PFSK-1 (cell line): ENCODE data around the gene CLTCL1.

Experiments used
- FOXP2 ChIP-seq: optimal IDR thresholded peaks from 2 replicates; pipeline ENCODE3; 2011; ENCODE audit warnings: borderline replicate concordance, control low read depth, inconsistent platforms; ENCODE audit not compliant: insufficient read depth; ENCODE audit errors: extremely low read length, extremely low read depth
- POLR2AphosphoS5 ChIP-seq: IDR thresholded peaks from 2 replicates; pipeline ENCODE4 v1.6.1; 2012; ENCODE audit warnings: low read depth, mild to moderate bottlenecking, control low read depth, low read length, moderate library complexity
- SIN3A ChIP-seq: IDR thresholded peaks from 2 replicates; pipeline ENCODE4 v1.6.1; 2012; ENCODE audit warnings: mild to moderate bottlenecking, low read length, moderate library complexity, borderline replicate concordance; ENCODE audit not compliant: insufficient read depth
- TAF1 ChIP-seq: IDR thresholded peaks from 2 replicates; pipeline ENCODE4 v1.6.1; 2012; ENCODE audit warnings: low read length, control low read depth, borderline replicate concordance; ENCODE audit not compliant: insufficient read depth
- TF ChIP-seq, protein P1 (sequence below), 2 experiments: IDR thresholded peaks; 2 replicates each; pipeline versions ENCODE4 v1.6.1 to v1.8.0; 2011 to 2012; ENCODE audit warnings: low read depth in 2 of 2, low read length in 2 of 2, control low read depth in 1 of 2, inconsistent platforms in 1 of 2, mild to moderate bottlenecking in 1 of 2, moderate library complexity in 1 of 2; ENCODE audit not compliant: insufficient read depth in 1 of 2

The CLTCL1 gene

DNA sequence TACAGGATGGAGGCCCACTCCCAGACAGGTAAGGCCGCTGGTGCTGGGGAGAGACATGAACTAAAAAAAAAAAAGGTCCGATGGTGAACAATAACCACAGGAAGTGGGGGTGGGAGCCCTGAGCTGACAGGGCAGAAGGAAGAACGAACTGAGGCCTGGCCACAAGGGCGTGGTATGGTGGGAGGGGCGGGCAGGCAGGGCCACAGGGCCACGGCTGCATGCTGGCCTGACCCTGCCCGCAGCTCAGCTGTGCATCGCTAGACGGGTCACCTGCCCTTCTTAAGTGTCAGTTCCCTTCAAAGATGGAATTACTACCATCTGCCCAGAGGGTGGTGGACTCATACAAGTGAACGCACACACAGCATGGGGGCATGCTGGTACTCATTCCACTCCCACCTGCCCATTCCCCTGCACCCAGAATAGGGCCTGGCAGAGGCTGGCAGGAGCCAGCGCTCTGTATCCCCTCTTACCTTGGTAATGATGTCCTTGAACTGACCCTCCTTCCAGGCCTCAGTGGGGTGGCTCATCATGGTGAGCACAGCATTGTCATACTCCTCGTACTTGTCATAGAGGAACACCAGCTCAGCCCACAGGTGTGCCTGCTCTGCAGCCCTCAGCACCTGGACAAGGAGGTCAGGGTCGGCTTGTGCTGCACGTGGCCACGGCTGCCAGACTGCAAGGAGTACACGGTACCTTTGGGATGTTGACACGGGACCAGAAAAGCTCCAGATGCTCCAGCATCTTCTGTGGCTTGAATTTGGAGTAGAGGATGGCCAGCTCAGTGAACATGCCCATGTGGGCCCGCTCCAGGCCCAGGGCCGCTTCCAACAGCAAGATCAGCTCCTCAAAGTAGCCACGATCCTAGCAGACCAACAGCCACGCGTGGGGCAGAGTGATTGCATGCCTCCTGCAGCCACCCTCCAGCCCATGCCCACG, 95.5 kb downstream of the CLTCL1 start:
- TF ChIP-seq POLR2AphosphoS5 (no peak), SIN3A (no peak), FOXP2 (no peak)
- TF ChIP-seq, protein P1, sequence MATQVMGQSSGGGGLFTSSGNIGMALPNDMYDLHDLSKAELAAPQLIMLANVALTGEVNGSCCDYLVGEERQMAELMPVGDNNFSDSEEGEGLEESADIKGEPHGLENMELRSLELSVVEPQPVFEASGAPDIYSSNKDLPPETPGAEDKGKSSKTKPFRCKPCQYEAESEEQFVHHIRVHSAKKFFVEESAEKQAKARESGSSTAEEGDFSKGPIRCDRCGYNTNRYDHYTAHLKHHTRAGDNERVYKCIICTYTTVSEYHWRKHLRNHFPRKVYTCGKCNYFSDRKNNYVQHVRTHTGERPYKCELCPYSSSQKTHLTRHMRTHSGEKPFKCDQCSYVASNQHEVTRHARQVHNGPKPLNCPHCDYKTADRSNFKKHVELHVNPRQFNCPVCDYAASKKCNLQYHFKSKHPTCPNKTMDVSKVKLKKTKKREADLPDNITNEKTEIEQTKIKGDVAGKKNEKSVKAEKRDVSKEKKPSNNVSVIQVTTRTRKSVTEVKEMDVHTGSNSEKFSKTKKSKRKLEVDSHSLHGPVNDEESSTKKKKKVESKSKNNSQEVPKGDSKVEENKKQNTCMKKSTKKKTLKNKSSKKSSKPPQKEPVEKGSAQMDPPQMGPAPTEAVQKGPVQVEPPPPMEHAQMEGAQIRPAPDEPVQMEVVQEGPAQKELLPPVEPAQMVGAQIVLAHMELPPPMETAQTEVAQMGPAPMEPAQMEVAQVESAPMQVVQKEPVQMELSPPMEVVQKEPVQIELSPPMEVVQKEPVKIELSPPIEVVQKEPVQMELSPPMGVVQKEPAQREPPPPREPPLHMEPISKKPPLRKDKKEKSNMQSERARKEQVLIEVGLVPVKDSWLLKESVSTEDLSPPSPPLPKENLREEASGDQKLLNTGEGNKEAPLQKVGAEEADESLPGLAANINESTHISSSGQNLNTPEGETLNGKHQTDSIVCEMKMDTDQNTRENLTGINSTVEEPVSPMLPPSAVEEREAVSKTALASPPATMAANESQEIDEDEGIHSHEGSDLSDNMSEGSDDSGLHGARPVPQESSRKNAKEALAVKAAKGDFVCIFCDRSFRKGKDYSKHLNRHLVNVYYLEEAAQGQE (IDR thresholded peaks at IDR 0.05; ENCODE audit: insufficient read depth in 1 of 2, low read depth in 2 of 2, low read length in 2 of 2) = no peak

DNA sequence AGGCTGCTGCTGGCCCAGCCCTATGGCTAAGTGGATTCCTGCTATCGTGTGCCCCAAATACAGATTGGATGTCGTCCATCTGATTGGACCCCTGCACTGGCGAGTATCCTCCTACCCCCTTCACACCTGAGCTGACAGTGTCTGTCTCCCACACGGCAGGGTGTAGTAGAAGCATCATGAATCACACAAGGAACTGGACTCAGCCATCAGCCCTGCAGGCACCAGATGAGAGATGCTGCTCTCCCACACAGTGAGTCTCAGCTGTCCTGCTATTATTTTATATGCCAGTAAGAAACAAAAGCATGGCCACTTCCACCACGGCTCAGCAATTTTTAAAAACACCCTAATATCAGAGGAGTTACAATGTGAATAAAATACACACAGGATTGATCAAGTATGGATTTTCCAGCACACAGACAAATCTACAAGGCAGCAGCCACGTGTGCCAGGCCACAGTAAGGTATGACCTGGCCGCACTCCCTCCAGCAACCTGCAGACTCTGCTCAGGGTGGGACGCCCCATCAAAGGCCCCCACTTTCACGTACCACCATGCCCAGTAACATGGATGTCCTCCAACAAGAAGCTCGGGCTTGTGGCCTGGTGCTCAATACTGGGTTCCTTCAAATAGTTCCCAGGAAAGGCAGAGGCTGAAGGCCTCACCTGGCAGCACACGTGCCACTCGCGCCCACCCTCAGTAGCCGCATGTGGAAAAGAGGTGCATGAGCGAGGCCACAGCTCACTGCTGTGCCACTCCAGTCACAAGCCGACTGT, 96.6 kb downstream of the CLTCL1 start:
- TF ChIP-seq, protein P1 (IDR thresholded peaks at IDR 0.05; ENCODE audit: insufficient read depth in 1 of 2, low read depth in 2 of 2, low read length in 2 of 2) = no peak
- no peak for TF ChIP-seq POLR2AphosphoS5
- no peak for TF ChIP-seq FOXP2
- TF ChIP-seq SIN3A = no peak
- TF ChIP-seq TAF1 = no peak

DNA sequence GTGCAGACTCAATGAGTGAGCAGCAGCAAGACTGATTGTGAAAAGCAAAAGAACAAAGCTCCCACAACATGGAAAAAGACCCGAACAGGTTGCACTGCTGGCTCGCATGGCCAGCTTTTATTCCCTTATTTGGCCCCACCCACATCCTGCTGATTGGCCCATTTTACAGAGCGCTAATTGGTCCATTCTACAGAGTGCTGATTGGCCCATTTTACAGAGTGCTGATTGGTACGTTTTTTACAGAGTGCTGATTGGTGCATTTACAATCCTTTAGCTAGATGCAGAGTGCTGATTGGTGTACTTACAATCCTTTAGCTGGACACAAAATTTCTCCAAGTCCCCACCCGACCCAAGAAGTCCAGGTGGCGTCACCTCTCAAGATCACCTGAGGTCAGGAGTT, 97.6 kb downstream of the CLTCL1 start:
- TF ChIP-seq POLR2AphosphoS5 (no peak), TAF1 (no peak), FOXP2 (no peak), SIN3A (no peak)
- TF ChIP-seq, protein P1 (IDR thresholded peaks at IDR 0.05; ENCODE audit: insufficient read depth in 1 of 2, low read depth in 2 of 2, low read length in 2 of 2) = no peak

- TF ChIP-seq FOXP2 (no peak), TAF1 (no peak), SIN3A (no peak), POLR2AphosphoS5 (no peak)
- TF ChIP-seq, protein P1 (IDR thresholded peaks at IDR 0.05; ENCODE audit: insufficient read depth in 1 of 2, low read depth in 2 of 2, low read length in 2 of 2) = no peak
Measured at GRCh38 chr22:19187716-19188563, 103.6 kb downstream of the CLTCL1 start.
